Coronary artery (tissue), 2 donors: Measurements from ENCODE around the gene AOX1.

Source experiments
- DNase-seq: peaks from one replicate; pipeline ENCODE4 v3.0.0-alpha.2; 2017; ENCODE audit warnings: low spot score
- H3K27ac ChIP-seq, 2 donors: fragments of 200-600 bp; sonication (generic); one replicate each; pipeline ENCODE4 v1.5.1; 2016 to 2019
- H3K4me3 ChIP-seq: fragments of 200-600 bp; sonication (generic); 2 replicates; pipeline ENCODE4 v1.5.1; 2016; ENCODE audit warnings: mild to moderate bottlenecking, moderate library complexity
- TF ChIP-seq, protein P1 (sequence below): fragments of 200-600 bp; sonication (generic); IDR thresholded peaks from one replicate; pipeline ENCODE4 v1.5.1; 2019; ENCODE audit warnings: antibody characterized with exemption

Gene AOX1

DNA sequence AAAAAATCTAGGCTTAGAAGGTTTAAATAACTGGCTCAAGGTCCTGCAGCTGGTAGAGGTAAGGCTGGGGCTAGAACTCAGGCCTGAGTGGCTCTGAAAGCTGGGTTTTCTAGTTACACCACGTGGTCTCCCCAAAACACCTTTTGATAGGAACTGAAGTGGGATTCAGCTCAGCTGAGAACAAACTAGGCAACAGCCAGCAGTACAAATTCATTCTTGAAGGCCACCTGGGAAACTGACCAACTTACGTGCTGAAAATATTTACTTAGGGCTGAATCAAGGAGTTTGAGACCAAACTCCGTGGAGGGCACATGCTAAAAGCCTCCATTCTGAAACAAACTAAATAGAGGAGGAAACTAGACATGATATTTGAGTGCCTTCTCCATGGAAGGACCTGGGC is 67.2 kb downstream of the AOX1 start:
- Histone ChIP-seq H3K27ac (no peak overlapping the region), H3K4me3 (no peak overlapping the region)
- TF ChIP-seq, protein P1, sequence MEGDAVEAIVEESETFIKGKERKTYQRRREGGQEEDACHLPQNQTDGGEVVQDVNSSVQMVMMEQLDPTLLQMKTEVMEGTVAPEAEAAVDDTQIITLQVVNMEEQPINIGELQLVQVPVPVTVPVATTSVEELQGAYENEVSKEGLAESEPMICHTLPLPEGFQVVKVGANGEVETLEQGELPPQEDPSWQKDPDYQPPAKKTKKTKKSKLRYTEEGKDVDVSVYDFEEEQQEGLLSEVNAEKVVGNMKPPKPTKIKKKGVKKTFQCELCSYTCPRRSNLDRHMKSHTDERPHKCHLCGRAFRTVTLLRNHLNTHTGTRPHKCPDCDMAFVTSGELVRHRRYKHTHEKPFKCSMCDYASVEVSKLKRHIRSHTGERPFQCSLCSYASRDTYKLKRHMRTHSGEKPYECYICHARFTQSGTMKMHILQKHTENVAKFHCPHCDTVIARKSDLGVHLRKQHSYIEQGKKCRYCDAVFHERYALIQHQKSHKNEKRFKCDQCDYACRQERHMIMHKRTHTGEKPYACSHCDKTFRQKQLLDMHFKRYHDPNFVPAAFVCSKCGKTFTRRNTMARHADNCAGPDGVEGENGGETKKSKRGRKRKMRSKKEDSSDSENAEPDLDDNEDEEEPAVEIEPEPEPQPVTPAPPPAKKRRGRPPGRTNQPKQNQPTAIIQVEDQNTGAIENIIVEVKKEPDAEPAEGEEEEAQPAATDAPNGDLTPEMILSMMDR: no peak
- DNase-seq: no peak

DNA sequence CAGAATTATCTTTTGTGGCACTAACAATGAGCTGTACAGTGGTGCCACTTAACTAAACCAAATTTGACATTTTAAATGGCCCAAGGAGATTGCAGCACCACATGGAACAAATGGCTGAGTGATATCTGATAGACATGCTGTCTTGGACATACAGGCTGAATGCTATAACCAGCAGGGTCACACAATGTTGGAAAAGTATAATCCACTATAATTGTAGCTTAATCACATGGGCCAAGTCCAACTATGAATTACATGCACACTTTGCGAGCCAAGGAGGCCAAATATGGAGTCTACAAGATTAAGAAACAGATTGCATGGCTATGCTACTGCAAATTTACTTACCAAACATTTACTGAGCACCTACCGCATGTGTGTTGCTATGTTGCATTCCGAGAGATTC is 69.0 kb downstream of the AOX1 start:
- TF ChIP-seq, protein P1: no peak
- no peak overlapping the region for H3K4me3 ChIP-seq
- DNase-seq: no peak
- no peak overlapping the region for H3K27ac ChIP-seq

DNA sequence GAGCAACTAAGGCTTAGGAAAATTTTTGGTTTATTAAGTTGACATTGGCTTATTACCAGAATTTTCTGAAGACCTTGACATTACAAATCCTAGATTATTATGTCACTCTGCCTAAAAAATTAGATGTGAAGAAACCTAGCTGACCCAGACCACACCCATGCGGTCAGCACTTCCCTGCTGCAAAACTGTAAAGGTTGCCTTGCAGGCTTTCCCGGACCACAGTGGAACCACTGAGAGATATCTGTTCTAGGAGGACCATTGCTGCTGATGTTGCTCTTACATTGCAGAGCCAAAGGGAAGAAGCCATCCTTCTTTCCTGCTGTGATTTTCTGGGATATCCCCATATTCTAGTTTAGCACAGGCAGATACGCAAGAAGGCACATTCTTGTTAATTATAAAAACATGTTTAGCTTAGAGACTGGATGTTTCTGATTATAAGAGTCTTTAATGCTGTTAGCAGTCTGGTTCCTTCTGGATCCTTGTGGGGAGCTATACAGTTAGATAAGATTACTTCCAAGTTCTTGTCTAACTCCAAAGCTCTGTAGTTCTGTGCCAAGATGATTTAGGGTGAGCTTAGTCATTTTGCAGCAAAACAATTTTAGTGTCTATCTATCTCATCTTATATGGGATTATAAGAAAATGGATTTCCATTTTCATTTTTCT is 70.2 kb downstream of the AOX1 start:
- Histone ChIP-seq H3K27ac (no peak overlapping the region), H3K4me3 (no peak overlapping the region)
- TF ChIP-seq, protein P1: no peak
- DNase-seq: no peak

DNA sequence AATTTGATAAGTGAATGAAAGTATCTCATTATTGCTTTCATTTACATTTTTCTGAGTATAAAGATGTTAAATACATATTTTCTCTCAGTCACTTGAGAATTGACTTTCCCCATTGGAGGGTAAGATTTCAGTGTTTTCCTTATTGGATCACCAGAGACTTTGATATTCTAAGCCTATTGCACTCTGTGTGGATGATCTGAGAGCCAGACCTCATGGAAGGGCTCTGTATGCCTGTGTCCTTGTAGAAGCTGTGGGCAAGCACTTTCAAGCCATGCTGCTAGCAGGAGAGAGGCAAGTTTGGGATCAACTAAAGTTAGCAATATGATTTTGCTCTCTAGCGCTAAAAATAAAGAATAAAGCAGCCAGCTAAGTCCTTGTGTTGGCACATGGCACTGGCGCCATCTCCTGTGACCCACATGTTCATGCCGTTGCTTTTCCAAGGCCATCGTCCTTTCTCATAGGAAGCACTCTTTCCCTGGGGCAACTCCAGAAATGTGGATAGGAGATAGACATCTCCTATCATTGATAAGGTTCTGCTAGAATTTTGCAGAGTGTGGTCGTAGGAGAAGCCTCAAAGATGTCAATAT is 72.6 kb downstream of the AOX1 start:
- Histone ChIP-seq H3K4me3 (no peak overlapping the region), H3K27ac (no peak overlapping the region)
- TF ChIP-seq, protein P1: no peak
- no peak for DNase-seq

DNA sequence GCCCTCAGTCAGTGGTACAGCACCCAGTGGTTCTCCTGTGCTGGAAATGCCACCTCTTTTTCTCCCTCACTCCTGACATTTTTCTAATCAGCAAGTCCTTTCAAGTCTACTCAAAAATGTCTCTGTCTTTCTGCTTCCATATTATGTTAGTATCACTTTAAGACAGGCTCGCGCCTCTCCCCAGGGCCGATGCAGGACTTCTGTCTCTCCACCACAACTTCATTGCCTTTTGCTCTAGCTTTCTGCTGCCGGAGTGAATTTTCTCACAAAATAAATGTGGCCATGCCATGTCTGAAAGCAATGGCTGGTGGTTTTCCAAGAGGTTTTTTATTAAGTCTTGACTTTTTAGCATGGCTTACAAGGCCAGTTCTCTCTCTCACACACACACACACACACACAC is 73.6 kb downstream of the AOX1 start:
- Histone ChIP-seq H3K27ac (no peak overlapping the region), H3K4me3 (no peak overlapping the region)
- DNase-seq: no peak
- TF ChIP-seq, protein P1: no peak

DNA sequence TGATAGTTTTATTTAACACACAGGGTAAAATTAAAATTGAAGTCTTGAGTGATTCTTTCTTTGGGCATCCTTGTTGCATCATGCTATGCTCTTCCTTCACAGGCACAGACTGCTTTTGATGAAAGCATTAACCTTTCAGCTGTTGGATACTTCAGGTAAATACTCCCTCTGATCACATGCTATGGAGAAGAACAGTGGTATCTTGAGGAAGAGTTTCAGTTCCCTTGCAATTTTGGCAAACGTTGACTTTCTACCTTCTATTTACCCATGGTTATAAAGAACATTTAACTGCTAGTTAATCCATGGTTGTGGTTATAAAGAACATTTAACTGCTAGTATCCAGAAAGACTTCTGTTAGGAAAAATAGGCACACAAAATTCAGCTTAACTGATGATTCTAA is 75.7 kb downstream of the AOX1 start:
- DNase-seq: no peak
- TF ChIP-seq, protein P1: no peak
- H3K4me3 ChIP-seq: no peak overlapping the region
- H3K27ac ChIP-seq: no peak overlapping the region

DNA sequence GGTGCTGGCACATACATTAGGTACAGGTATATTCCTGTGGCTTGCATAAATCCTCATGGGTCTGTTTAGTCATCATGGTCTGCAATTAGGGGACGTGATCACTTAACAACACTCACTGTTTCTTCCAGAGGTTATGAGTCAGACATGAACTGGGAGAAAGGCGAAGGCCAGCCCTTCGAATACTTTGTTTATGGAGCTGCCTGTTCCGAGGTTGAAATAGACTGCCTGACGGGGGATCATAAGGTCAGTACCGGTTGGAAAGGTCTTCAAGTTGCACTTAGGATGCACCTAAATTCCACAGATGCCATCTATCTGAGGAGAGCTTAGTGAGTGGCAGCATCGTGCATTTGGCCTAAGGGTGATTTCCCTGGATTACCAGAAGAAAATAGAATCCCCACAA is 76.9 kb downstream of the AOX1 start:
- TF ChIP-seq, protein P1: no peak
- Histone ChIP-seq H3K4me3 (no peak overlapping the region), H3K27ac (no peak overlapping the region)
- DNase-seq: no peak
